Measurements from ENCODE around the gene PHC2. TPM values are rescaled to one million over a fixed set of nuclear protein-coding genes. Genes with fewer than 3 reads are reported as not detected.

PHC2 gene
- total RNA-seq, 4 donors from 2014 or later: 118 to 164 (median 139) TPM

DNA sequence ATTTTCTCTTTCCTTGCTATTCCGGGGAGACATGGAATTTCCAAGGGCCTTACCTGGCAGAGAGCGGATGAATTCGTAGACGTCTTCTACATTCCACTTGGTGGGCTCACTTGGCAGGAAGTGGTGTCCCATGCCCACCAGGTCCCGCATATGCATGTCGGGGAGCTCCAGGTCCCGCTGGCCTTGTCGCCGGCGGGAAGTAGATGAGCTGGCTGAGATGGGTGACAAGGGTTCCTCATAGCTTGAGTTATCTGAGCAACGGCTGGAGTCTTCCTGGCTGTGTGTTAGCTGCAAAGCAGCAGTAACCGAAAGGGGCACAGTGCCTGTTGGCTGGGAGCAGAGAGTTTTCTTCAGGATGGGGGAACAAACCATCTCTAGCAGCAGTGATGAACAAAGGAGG is 102.1 kb downstream of the PHC2 start:
- TF ChIP-seq, protein P1, sequence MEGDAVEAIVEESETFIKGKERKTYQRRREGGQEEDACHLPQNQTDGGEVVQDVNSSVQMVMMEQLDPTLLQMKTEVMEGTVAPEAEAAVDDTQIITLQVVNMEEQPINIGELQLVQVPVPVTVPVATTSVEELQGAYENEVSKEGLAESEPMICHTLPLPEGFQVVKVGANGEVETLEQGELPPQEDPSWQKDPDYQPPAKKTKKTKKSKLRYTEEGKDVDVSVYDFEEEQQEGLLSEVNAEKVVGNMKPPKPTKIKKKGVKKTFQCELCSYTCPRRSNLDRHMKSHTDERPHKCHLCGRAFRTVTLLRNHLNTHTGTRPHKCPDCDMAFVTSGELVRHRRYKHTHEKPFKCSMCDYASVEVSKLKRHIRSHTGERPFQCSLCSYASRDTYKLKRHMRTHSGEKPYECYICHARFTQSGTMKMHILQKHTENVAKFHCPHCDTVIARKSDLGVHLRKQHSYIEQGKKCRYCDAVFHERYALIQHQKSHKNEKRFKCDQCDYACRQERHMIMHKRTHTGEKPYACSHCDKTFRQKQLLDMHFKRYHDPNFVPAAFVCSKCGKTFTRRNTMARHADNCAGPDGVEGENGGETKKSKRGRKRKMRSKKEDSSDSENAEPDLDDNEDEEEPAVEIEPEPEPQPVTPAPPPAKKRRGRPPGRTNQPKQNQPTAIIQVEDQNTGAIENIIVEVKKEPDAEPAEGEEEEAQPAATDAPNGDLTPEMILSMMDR (IDR thresholded peaks at IDR 0.05; ENCODE audit: low read depth): no peak

DNA sequence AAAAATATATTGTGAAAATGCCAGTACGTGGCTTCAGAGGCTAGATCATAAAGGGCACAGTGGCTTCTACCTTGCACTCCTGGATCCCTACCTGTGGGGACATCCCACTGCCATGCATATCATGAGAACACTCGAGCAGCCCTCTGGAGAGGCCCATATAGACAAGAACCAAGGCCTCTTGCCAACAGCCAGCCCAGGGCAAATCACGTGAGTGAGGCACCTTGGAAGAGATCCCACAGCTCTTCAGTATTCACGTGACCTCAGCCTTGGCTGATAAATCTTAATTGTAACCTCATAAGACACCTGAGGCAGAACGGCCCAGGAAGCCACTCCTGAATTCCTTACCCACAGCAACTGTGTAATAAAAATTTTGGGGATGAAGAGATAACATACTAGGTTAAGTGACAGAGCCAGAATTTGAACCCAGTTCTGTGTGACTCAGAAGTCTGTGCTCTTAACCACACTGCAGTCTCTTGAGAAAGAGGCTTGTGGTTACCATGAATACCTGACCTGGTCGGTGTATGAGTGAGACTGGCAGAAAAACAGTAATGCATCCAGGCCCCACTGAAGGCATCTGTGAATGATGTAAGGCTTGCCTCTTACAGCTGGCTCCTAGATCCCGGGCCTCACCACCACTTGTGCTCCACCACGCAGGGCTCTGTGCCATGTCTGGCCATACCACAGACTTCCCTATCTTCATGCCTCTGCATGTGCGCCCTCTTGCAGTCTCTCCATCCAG is 103.1 kb downstream of the PHC2 start:
- TF ChIP-seq, protein P1 (IDR thresholded peaks at IDR 0.05; ENCODE audit: low read depth): no peak

DNA sequence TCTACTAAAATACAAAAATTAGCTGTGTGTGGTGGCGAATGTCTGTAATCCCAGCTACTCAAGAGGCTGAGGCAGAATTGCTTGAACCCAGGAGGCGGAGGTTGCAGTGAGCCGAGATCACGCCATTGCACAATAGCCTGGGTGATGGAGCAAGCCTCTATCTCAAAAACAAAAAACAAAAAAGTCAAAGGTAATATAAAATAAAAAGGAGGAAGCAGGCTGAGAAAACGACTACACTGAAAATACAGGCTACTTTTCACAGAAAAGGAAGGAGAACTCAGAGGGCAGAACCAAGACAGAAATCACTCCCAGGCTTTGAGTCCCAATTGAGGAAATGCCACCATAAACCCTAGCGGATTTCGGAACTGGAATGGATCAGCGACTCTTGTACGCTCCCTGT is 104.1 kb downstream of the PHC2 start:
- TF ChIP-seq, protein P1 (IDR thresholded peaks at IDR 0.05; ENCODE audit: low read depth): no peak

DNA sequence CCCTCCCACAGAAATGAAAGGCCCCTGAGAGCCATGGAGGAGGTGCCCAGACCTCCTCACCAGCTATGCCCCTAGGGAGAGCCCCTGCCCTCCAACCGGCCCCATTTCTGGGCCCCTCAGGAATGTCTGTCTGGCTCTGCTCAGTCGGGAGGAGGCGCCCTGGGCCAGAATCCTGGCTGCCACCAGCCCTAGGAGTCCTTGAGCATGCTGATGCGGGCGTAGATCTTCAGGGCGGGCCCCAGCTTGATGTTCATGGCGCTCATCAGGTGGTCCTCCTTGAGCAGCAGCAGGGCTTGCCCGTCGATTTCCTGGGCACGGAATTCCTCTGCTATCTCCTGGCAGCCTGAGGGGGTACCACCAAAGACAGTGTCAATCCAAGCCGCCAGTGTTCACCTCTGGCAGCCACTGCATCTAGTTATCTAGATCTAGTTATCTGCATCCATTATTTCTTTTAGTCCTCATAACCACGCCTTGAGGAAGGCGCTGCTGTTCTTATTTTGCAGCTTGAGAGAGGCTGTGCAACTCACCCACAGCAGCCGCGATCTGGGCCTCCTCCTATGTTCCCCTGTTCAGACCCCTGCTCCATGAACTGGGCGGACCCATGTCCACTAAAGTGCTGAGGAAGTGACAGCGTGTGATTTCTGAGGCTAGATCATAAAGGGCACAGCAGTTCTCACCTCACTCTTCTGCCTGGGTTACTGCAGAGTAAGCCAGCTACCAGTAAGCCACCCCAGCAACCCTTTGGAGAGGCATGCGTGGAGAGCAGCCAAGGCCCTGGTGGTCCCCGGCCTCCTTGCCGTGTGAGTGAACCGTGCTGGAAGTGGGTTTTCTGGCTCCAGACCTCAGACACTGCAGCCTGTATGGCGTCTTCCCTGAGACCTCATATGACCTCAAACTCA is 106.0 kb downstream of the PHC2 start:
- TF ChIP-seq, protein P1 (IDR thresholded peaks at IDR 0.05; ENCODE audit: low read depth): no peak

DNA sequence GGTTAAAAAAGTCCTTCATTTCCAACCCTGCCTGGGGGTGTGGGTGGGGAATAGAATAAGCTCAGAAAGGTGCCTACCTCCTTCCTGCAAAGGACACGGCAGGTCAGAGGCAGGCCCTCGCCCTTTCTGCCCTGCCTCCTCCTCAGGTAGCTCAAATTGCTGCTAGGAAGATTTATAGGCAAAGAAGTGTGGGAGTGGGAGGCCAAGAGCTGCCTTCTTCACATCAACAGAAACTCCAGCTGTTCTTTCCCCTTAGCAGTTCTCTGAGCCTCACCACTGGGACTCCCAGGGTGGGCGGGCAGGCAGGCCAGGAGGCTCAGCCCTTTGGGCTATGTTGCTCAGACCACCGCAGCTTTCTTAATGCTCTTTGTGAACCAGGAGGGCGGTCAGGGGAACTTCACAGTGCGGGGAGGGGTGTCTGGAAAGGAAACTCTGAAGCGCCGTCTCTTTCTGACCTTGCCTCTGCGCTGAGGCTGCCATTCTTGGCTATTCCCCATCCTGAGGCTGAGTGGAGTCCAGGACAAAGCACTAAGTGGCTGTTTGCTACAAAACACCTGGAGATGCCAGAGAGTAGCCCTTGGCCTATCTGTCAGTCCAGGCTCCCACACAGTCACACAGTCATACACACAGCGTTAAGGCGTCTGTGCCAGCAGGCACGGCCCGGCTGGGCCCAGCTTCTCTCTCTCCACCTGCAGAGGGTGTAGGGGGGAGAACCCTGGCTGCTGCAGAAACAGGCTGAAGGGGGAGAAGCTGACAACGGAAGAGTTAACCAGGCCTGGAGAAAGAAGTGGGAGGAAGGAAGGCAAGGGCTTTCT is 107.0 kb downstream of the PHC2 start:
- TF ChIP-seq, protein P1 (IDR thresholded peaks at IDR 0.05; ENCODE audit: low read depth): no peak

DNA sequence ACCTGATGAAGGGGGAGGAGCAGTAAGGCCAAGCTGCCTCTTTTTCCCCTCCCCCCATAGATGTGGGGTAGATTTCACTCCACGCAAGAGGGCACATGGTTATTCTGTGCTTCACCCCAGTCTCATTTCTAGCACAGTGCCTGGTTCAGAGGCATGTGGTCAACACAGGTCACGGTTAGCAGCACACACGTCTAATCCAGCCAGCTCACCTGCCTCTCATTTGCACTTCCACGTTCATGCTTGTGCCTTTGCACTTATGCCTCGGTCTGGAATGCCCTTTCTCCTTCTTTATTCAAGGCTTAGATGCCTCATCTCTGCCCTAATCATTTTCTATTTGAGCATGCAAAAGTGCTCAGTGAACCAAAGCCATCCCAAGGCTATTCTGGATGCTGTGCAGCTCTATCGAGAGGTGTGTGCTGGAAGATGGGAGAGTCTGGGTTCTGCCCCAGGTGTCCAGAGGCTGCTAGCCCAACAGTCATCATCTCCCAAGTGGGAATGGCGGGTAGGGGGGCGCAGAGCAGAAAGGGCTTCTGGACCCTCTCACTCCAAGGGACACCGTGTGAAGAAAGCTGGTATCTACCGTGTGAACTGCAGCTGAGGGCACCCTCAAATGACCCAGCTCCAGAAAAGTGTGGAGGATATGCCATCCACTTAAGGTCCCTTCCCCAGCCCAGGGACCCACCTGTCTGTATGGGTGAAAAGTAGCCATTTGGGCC is 107.9 kb downstream of the PHC2 start:
- TF ChIP-seq, protein P1 (IDR thresholded peaks at IDR 0.05; ENCODE audit: low read depth): no peak

All from subcutaneous adipose tissue (tissue), 4 donors.